Superior temporal gyrus (tissue), 1 donor: ENCODE results near the gene STARD3.

Experiments
- DNase-seq: peaks from one replicate; pipeline ENCODE4 v3.0.0-alpha.2; 2016; ENCODE audit errors: extremely low spot score

Gene STARD3

DNA sequence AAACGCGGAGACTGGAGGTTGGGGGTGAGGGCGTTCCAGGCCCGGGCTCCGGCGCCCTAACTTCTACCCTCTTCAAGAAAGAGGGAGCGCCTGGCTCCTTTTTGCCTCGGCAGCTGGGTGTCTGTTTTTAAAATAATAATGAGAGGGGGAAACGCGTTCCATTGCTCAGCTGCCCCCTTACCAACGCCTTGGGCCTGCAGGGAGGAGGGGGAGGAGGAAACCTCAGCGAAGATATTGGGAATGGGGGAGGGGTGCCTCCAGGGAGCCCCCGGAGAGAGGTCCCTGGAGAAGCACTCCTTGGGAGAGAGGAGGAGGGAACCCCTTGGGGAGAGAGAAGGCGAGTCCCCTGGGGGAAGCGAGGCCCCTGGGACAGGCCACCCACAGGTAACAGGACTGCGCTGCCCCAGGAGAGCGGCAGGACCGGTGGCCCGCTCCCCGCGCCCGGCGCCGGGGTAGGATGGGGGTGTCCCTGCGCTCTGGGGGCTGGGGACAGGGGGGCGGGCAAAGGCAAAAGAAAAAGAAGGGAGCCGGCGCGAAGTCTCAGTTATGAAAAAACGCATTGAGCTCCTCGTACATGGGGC lies 31.9 kb upstream of the STARD3 start:
- DNase-seq = no peak

DNA sequence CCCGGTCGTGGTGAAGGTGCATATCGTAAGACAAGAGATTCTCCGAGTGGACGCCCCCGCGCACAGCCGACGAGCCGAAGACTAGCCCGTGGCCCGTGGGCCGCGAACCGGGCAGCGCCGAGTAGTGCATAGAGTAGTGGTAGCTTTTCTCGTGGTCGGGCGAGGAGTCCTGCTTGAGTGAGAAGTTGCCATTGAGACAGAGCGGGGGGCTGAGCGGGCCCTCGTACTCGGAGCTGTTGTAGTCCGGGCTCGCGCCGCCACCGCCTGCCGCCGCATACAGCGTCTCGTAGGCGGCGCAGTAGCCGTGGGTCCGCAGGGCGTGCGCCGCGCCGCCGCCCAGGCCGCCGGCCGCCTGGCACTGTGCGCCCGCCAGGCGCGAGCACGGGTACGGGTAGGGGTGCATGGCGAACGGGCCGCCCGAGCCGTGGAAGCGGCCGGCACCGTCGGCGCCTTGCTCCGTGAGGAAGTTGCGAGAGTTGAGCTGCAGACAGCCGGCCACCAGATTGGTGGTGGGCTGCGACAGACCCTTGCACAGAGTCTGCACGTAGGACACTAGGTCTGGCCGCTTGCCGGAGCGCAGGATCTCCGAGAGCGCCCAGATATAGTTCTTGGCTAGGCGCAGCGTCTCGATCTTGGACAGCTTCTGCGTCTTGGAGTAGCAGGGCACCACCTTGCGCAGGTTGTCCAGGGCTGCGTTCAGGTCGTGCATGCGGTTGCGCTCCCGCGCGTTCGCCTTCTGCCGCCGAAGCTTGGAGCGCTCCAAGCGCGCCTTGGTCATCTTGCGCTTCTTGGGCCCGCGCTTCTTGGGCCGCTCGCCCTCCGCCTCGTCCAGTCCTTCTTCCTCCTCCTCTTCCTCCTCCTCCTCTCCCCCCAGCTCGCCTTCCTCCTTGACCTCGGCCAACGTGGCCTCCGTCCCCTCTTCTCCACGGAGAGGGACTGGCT lies 31.2 kb upstream of the STARD3 start:
- DNase-seq = no peak

DNA sequence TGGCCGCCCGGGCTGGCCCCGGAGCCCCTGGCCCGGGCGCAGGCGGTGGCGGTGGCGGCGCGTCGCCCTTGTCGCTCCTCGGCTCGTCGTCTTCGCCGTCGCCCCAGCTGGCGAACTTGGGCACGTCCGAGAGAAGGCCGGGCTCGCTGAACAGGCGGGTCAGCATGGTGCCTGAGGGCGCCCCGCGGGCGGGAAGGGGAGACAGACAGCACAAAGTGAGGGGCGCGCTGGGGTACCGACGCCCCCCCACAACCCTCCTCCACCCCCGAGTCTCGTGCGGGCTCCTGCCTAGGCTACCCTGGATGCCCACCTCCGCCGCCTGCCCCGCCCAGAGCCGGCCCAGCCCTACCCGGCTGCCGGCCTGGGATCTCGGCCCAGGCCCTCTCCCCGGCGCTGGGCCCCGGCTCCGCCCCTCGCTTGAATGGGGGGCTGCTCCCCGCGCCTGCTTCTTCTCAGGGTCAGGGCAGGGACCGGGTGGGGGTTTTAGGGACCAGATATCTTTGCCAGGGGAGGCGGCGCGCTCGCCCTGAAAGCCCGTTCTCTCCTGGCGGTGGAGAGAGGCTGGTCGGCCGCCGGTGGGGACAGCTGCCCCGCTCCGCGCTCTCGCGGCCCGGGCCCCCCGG lies 30.4 kb upstream of the STARD3 start:
- DNase-seq = no peak

DNA sequence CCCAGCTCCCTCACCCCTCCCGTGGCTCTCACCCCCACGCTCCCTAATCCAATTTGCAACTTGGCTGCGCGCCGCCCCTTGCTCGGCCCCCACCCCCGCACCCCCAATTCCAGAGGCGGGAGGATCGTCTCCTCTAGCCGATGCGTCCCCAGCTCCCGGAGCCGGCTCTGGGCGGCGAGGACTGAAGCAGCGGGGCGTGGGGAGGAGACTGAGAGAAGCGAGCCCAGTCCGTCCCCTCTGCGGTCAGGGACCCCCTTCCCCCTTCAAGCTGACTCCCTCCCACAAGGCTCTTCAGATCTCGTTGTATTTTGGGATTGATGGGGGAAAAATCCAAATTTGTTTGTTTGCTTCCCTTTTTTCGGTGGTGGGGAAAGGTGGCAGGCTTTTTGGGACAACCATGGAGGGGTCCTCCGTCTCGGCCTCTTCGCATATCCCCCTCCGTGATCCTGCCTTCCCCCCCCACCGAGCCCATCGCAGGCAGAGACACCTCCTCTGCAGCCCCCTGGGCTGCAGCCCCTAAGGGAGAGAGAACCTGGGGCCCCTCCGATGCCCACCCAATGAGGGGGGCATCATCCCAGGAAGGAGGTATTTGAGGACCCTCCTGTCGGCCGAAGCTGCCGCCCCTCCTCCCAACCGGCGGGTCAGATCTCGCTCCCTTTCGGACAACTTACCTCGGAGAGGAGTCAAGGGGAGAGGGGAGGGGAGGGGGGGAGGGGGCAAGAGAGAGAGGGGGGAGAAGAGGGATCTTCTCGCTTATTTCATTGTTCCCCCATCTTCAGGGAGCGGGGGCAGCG lies 29.7 kb upstream of the STARD3 start:
- no peak for DNase-seq

DNA sequence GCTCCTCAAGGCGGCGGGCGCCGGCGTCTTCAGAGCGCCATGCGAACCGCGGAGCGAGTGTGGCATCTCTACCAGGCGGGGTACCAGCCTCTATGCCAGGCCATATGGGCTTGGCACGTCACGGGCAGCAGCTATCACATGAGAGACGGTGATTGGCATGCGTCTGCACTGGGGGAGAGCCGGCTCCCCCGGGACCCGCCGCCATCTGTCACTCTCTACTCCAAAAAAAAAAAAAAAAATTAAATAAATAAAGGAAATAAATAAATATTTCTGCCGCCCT lies 29.2 kb upstream of the STARD3 start, which contains the start of gene NEUROD2:
TSS of gene NEUROD2 (minus strand) at position 70 of the 280 bp plus-strand sequence. CDS start 1,321 bp downstream, outside the sequence.
- DNase-seq = no peak

DNA sequence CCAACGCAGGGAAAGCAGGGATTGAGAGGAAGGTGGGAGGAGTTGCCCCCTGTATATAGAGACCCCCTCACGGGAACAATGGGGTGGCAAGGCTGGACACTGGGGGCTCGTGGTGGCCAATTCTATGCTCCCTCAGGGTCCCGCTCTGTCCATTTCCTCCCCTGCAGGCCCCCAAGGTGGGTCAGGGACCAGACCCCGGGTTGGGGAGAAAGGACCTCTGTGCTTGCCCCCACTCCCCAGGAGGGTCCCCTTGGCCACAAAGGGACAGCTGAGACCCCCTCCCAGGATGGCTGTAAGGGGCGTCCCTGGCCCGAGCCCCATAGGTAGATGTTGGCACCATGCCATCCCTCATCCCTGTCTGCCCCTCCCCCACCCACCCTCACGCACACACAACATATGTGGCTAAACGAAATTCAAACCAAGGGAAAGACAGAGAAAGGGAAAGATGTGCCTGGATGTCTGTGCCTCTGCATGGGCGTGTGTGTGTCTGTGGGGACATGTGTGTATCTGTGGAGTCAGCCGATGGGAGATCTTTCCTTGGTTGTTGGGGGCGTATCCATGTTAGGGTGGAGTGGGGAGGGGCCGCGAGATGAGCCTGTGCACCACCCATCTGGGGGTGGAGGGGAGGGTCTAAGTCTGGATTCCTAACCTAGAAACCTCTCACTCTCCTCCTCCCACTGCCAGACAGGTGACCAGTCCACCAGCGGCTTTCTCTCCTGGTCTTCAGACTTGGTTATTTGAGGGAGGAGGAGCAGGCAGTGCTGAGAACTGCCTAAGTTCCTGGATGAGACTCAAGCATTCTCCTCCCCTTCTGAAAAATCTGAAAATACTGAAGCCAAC lies 28.6 kb upstream of the STARD3 start:
- DNase-seq = no peak

DNA sequence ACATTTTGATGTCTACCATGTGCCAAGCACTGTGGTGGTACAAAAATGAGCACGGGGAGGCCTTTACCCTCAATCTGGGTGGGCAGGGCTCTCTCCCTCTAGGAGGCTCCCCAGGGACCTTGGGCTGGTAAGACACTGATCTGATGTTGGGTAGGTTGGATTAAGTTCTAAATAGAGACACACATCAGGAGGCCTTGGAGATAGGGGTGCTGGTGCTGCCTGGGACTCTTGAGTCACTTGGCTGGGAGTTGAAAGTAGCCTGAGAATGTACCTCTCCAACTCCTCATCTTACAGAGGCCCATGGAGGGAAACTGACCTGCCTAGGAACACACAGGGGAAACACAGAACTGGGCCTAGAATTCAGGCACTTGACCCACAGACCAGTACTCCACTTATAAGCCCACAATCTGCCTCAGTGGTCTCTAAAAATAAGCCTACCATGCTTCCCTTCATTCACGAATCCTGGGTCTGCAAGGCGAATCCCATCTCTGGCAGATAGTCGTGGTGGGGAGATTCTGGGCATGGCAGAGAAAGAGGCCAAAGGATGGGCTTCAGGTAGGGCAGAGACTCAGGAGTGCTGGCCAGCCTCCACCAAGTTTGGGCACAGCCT lies 27.4 kb upstream of the STARD3 start:
- no peak for DNase-seq

DNA sequence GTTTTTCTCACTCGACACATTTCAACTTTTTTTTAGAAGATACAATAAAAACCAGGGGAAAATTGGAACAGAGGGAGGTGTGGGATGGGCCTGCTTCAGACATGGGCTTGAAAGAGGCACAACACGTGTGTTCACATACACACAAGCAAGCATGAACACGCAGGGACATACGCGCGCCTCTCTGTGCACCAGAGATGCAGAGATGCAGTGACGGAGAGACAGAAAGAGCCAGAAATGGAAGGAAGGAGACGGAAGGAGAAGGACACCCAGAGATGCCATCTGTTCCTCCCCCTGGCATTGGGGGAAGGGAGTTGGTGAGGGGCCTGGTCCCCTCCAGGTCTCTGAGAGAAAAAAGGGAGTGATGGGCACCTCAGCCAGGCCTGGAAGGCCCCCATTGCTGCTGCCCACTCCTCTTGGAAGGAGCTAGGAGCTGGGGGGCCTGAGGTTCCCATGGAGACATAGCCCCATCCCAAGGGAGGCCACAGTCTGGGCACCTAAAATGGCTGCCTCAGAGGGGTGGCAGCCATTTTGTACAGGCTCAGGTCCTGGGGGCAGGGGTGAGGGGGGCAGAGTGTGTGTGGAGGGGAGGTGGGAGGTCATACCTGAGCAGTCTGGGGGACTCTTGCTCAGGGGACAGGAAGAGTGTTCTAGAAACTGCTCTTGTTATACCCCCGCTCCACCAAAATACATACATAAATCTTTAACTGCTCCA lies 25.4 kb upstream of the STARD3 start:
- DNase-seq = no peak

DNA sequence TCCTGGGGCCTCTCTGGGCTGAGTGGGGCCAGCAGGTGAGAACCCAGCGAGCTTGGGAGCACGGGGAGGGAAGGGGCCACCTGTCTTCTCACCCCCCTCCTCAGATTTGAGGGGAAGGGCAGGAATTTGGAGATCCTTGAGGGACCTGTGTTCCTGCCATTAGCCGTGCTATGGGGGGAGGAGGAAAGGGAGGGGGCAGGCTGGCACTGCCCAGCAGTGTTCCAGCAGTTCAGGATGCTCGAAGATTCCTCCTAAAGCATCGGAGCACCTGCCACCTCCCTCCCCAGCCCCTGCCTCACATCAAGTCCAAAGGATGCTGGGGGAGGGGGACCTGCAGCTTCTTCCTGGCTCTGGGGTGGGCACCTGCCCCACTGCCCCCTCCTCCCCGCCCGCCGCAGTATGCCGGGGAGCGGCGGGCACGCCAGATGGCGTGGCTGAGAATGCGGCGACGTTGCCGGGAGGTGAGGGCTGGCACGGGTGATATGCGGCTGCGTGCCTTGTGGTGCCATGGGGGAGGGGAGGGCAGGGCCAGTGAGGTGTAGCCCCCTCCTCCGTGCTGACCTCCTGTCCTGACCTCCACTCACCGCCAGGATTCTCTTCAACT lies 24.6 kb upstream of the STARD3 start:
- no peak for DNase-seq

DNA sequence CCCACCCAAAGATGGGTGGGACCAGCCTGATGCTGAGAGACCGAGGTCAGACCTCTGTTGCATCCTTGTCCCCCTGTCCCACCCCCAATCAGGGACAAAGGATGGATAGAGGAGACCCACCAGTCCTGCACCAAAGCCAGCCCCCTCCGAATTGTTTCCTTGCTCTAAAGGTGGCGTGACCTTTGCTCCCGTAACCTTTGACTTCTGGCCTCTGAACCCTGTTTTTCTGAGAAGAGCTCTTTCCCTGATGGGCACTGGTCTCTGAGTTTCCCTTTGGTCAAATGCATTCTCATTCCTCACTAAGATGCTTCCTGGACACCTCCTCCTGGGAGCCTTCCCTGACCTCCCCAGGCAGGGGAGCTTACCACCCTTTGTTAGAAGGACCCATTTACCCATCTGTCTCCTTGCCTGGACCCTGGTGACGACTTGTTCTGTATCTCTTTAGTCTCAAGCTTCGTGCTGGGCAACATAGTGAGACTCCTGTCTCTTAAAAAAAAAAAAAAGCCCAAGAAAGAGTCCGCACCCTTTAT lies 23.9 kb upstream of the STARD3 start:
- DNase-seq = no peak

DNA sequence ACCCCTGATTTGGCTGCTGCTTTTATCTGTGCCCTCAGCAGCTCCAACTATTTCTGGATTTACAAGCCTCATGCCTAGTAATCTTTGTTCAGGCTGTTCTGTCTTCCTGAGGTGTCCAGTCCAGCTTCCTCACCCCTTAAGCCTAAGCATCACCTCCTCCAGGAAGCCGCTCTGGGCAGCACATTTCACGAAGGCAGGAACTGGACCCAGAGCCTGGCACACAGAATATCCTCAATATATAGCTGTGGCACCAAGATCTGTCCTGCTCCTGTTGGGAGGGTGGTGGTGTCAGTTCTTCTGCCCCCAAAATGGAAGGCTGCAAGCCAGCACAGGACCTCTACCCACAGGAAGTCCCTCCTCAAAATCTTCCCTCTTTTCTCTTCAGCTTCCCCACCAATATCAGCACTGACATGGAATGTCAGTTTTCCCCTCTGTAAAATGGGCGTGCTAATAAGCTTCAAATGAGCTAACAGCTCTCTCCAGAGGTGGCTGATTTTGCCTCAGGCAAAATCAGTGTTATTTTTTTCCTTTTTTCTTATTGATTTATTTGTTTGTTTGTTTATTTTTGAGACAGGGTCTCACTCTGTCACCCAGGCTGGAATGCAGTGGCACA lies 22.3 kb upstream of the STARD3 start:
- DNase-seq = no peak

DNA sequence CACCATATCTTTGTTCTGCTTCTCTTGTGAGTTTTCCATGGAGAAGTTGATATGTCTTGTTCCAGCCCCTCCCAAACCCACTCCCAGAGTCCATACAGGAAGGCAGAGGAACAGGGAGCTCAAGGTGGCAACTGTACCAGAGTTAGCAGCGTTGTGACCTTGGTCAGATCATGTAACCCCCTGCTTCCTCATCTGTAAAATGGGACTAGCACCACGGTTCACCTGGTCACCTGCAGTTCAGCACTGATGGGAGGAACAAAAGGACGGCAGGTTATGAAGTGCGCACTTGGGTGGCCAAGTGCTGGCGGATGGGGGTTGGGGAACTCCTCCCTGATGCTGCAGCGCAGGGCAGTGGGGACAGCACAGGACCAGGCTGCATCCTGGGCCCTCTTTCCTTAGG lies 21.5 kb upstream of the STARD3 start:
- DNase-seq = no peak

DNA sequence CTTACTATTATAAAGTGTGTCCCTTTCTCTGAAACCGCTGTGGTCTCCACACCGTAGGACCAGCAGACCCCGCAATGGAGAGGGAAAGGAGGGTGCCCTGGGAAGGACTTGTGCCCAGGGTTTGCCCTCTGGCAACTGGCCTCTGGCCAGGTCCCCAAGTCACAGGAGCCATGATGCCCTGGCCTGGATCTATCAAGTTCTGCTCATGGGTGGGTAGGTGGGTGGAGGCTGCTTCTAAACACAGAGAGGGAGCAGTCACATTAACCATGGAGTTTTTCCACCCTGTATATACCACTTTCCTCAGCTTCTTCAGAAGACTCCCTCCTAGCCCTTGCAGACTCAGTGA lies 19.9 kb upstream of the STARD3 start:
- no peak for DNase-seq

DNA sequence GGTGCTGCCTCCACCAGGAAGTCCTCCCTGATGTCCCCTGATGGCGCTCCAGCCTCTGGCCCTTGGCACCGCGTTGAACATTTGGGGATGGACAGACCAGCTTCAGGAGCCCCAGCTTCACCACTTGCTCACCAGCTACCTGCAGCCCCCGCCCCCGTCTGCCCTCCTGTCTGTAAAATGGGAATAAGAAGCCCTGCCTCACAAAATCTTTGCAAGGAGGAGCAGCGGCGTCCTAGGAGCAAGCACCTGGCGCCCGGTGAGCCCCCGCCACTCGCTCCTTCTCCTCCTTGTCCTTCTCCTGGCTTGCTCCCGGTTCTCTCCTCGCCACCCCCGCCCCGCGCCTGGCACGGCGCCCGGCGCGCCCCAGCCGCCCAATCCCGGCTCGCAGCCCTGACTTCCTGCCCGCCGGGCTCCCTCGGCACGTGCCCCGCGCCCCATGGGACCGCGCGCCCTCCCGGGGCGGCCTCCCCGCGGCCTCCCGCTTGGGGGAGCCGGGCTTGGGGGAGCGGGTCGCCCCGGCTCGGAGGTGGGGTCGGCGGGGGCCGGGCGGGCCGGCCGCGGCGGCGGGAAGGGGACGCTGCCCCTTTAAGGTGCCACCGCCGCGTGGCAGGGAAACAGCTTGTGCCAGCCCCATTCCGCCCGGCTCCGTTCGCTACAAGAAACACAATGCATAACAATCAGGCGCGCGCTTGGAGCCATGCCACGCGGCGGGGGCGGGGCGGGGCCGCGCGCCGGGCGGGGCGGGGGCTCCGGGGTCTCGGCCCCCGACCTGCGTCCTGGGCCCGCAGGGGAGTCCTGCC lies 19.3 kb upstream of the STARD3 start:
- DNase-seq = no peak

DNA sequence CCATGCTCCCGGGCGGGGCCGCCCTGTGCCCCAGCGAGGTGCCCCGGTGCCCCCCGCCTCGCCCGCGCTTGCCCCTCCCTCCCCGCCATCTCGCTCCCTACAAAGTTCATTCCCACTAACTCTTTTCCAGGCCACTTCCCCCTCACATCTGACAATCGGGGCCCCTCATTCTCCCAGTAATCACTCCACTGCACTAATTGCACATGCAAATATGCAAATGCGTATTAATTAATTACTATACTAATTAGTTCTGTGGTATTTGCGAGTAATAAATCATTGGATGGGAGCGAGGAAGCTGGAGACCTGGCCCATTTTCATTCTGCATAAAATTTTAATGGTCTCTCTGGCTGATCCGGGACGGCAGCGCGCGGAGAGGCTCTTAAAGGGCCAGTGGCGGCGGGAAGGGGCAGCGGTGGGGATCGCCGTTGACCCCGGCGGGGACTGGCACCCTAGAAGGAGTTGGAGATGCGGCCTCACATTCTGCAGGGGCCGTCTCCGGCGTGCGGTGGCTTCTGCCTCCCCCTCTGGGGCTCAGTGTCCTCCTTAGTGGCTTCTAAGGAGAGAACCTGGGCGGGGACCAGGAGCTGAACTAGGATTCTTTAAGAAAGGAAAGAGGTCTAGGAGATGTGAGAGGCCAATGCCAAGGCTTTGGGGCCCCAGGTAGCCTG lies 18.6 kb upstream of the STARD3 start:
- DNase-seq = no peak

DNA sequence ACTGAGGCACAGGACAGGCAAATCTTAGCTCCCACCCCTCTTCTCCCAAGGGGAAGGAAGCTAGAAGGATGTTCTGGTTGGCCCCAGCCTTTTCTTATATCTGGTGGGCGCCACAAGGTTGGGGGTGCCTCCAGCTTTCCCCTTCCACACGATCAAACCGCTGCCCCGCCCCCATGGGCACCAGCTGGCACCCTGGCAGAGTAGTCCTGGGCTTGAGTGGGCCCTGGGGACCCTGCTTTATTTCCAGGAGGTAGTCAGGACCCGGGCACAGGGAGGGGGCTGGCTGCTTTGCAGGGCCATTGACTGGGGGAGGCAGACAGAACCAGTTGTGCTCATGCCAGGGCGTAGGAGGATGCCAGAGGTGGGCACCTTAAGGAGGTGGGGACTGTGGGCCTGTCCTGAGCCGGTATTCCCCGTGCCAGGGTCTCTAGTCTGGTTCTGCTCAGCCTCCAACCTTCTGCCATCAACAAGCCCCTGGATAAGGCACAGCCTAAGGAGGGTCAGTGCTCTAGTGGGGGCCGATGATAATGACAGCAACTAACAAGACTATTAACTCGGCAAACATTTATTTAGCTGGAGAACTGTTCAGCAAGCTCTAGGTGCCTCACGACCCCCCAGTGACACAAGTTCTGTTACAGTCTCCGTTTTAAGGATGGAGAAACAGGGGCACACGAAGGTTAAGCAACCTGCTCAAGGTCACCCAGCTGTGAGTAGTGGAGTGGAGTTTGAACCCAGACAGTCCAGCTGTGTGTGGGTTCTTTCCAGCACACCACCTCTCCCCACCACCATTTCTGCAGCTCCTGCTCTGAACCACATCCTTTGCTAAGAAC lies 17.8 kb upstream of the STARD3 start:
- no peak for DNase-seq

DNA sequence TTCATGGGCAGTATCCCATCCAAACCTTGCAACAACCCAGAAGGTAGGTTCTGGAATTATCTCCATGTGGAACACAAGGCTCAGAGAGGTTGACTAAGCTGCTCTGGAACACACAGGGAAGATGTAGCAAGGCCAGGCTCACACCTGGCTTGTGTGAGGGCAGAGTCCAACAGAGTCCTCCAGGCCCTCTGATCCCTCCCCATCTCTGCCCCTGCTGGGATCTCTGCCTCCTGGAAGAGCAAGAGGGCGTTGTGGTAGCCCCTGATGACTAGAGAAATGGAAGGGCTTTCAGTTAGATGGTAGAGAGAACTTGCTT lies 17.2 kb upstream of the STARD3 start:
- DNase-seq = no peak
